Upper lobe of left lung (tissue), 4 donors: ENCODE measurements around the gene STK36.

ENCODE experiments used
- CTCF ChIP-seq, 6 experiments: fragments of 450-650 bp in 4 of 6; fragments of 200-600 bp in 2 of 6; sonication (generic) in 2 of 6; IDR thresholded peaks; one replicate each; pipeline ENCODE4 v1.5.1; 2016 to 2019; ENCODE audit warnings: antibody characterized with exemption in 6 of 6
- EP300 ChIP-seq, 4 donors: sonication (generic); formaldehyde crosslinking; IDR thresholded peaks; one replicate each; pipeline ENCODE4 v1.5.1; 2017; ENCODE audit warnings: antibody characterized with exemption in 4 of 4, control low read depth in 2 of 4
- POLR2A ChIP-seq, 4 donors: fragments of 450-650 bp; IDR thresholded peaks; one replicate each; pipeline ENCODE4 v1.5.1; 2016 to 2017; ENCODE audit warnings: antibody characterized with exemption in 4 of 4, mild to moderate bottlenecking in 2 of 4
- POLR2AphosphoS5 ChIP-seq, 2 donors: sonication (generic); formaldehyde crosslinking; IDR thresholded peaks; one replicate each; pipeline ENCODE4 v1.5.1; 2017; ENCODE audit warnings: antibody characterized with exemption in 2 of 2

- TF ChIP-seq POLR2A (IDR thresholded peaks at IDR 0.05), result no peak
- TF ChIP-seq CTCF (IDR thresholded peaks at IDR 0.05), result no peak
- TF ChIP-seq EP300 (IDR thresholded peaks at IDR 0.05), result no peak
- no peak for TF ChIP-seq POLR2AphosphoS5 (IDR thresholded peaks at IDR 0.05)
Measured at GRCh38 chr2:218694405-218695145, 22.7 kb downstream of the STK36 start.
